HG02642 (cell line): ENCODE results near the gene ADAM19.

Source experiments
- ATAC-seq: cut with Tn5 transposase; IDR thresholded peaks from one replicate; pipeline ENCODE4 v1.9.1; 2021; ENCODE audit warnings: mild to moderate bottlenecking; ENCODE audit not compliant: unreplicated experiment, poor library complexity

Gene ADAM19

GRCh38 chr5:157546456-157547100, 29.0 kb downstream of the ADAM19 start:
- no peak for ATAC-seq

GRCh38 chr5:157545610-157546310, 29.8 kb downstream of the ADAM19 start:
- no peak for ATAC-seq

DNA sequence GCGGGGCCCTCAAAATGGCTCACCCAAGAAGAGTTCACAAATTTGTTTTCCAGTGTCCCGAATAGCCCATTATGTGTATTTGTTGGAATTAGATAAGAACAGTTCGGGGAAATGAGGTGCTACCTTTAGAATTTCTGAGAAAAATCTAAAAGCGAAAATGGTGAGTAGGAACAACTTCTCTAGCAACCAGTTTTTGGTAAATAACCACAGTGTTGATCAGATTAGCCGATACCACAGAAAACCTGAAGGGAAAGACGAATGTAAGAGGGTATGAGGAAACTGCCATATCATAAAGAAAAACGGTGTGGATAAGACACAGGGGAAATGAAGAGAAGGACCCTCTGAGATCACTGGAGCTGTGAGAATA, 31.0 kb downstream of the ADAM19 start:
- no peak for ATAC-seq

GRCh38 chr5:157543825-157544622, 31.6 kb downstream of the ADAM19 start:
- no peak for ATAC-seq

- no peak for ATAC-seq
Measured at GRCh38 chr5:157542282-157543000, 33.1 kb downstream of the ADAM19 start.

DNA sequence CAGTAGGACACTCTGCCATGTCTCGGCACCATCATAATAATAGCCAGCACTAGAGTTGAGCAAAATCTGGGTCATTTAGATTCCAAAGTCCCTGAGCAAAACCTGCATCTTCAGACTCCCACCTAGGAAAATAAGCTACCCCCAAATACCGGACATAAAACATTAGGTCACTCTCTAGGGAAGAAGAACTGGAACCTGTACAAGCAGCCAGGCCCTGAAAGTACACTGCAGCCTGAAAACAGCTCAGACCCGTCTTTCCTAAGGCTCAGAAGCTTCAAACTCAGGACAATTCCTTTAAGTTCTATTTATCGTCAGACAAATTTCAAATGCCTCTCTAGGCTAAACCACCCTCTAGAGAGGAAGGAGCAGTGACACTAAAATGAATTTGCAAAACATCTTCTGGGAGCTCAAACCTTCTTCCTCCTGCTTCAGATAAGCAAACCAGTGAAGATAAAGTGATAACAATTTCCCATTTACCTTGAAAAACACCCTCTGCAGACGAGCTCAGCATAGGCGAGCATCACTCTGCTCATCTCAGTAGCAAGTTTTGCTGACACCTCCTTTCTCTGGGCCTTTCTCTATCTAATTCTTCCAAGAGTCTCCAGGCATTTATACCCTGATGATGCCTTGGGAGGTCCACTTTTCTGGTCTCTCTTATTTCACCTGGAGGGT, 34.0 kb downstream of the ADAM19 start:
- no peak for ATAC-seq

DNA sequence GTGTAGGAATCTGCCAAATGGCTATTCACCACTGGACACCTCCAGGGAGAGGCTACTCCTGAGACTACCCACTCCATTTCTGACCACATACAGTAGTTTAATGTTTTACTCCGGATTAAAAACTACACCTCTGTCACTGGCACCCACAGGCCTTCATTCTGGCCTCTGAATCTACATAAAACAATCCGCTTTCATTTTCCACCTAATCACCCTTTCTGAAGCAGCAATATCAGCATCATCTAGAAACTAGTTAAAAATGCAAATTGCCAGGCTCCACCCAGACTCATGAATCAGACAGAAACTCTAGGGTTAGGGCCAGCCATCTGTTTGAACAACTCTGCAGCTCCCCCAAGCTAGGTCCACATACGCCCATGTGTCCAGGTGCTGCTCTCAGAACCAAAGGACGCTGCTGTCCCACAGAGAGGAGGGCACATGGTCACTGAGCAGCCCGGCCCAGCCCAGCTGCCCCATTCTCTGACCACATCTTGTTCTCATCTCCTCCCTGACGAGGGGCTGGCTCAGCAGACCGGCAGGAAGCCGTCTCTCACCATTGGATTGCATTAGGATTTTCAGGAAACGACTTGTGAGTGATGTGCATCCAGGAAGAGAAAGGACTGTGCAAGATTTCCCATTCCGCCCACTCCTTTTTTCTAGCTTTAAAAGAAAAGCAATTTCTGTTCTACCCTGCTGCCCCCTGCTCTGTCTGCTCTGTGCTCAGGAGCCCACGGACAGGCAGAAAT, 34.7 kb downstream of the ADAM19 start:
- ATAC-seq, result peak; percentile 97

DNA sequence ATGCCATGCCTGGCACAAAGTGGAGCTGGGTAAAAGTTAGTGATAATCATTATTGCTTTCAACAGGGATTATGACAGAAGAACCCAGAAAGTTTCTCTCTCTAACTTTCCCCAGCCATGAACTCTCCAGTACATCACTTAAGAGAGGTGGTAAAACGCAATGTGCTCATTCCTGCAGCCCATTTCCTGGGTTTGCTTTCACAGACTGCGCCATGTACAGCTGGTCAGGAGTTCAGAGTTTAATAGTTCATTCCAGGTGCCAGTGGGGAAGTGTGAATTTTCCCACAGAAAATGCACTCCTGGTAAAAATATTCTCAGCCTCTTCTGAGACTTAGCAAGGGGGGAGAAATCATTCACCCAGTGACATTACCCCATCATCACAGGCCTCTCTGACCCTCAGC, 35.5 kb downstream of the ADAM19 start:
- no peak for ATAC-seq

DNA sequence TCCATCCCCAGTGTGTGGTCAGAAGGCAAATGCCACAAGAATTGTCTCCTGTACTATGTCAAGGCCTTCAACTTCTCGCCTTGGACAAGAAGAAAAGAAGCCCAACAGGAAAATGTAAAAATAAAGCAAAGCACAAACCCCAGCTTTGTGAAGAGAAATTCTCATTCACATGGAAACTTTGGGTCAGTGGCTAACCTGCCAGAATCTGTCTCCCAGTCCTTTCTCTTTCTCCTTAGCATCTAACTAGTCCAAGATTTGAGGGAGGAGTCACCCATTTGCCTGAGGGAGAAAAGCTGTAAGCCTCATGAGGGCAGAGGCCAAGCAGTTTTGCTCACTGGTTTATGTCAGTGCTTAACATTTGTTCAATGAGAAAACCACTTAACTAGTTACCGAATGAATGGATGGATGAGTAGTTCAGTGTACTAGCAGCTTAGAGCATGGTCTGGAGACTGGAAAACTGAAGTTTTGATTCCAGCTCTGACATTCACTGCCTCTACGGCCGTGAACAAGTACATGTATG, 36.0 kb downstream of the ADAM19 start:
- no peak for ATAC-seq

- no peak for ATAC-seq
Measured at GRCh38 chr5:157538311-157538710, 37.3 kb downstream of the ADAM19 start.

DNA sequence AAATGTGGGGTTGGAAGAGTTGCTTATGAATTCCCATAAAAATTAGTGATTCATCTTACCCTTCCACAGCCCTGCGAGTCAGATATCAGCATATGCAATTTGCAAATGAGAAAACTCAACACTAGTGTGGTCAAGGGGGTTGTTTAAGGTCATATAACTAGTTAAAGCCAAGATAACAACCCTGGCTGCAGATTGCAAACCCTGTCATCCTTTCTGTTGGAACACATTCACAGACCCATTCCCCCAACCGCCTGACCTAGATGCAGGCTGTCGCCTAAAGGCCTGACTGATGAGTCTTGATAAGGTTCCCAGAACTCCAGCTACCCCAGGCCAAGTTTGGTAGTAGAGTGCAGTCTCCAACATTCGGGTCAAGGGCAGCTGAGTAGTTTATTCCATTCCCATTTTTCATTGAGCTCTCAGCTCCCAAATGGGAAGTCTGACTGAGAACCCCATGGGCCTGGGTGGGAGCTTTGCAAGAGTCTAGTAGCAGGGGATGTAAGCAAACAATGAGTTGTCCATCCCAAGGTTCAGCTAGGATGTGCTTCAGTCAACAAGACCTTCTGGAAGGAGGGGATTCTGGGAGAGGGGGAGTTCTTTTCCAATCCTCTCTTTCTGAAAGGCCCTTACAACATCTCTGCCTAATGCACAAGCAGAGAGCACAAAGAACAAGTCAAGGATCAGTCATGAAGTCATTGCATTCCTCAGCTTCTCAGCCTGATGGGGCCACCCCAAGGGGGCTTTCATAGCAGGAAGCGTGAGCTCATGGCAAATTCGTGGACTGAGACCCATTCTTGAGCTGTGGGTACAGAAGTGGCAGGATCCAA, 40.3 kb downstream of the ADAM19 start:
- ATAC-seq, result no peak

DNA sequence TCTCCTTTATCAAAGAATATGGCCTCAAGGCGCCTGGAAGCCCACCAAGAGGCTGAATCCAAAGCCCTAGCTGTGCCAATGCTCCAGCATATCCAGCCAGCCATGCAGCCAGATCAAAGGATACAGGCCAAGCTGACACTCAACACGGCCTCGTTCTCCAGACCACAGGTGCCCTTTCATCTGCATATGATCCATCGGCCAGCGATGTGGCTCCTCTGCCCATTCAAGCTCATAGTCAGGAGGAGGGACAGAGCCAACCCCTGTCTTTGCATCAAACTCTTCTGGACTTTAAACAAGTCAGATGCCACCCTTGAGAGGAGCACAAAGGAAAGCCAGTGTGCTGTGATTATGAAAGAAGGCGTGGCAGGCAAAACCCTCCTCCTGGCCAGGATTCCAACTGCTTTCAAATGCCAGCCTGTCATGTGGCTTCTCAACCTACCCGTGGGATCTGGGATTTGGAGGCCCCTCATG, 42.5 kb downstream of the ADAM19 start:
- no peak for ATAC-seq

DNA sequence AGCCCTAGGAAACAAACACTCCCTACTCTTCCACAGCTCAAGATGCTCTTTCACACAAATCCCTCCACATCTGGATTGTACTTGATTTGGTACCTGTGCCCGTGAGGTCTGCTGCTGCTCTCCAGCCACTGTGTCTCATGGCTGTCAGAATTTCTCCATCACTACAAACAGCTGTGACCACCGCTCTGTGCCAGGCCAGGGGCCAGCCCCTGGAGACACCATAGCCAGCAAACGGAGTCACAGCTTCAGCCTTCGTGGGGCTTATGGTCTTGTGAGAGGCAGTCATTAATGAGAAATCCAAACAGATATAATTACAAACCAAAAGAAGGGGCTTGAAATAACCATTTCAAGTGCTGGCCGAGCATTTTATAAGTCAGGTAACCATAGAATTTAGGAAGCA, 43.6 kb downstream of the ADAM19 start:
- no peak for ATAC-seq

GRCh38 chr5:157530226-157530972, 45.2 kb downstream of the ADAM19 start:
- ATAC-seq, result no peak

DNA sequence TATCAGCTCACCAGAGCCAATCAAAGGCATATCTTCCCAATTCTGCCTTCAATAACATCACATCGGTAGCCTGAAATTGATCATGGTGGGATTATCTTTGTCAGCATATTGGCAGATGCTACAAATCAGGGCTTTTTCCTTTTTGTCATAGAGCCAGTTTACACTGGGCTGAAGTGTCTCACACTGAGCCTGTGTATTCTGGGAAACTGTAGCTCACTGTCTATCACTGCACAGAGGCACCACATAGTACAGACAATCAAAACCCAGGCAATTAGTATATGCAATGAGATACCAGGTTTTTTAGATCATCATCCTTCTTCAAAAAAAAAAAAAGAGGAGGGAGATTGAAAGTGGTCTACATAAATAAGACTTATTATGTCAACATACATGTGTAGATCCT, 46.6 kb downstream of the ADAM19 start:
- ATAC-seq, result no peak

DNA sequence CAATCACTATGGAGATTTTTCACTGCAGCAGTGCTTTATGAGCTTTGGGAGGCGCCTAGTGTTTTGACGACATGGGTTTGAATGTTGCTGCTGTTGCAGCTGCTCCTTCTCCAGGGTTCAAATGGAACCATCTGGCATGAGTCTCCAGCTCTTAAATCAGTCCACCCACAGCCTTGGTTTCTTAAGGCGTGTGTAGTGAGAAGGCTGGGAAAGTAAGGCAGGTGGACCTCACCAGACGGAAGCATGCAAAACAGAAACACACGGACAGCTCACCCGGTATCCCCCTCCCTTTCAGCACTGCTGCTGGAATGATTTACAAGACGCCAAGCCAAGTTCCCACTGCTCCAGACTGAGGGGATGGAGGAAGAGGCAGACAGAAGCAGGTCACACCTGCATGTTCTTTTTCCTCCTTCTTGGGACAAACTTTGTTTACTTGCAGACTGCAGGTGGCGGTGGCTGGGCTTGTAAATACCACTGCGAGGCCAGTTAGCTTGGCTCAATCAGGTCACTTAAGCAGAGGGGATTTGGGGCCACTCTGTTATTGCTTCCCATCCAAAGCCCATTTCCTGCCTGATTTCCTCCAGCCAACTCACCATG, 47.4 kb downstream of the ADAM19 start:
- ATAC-seq, result no peak

DNA sequence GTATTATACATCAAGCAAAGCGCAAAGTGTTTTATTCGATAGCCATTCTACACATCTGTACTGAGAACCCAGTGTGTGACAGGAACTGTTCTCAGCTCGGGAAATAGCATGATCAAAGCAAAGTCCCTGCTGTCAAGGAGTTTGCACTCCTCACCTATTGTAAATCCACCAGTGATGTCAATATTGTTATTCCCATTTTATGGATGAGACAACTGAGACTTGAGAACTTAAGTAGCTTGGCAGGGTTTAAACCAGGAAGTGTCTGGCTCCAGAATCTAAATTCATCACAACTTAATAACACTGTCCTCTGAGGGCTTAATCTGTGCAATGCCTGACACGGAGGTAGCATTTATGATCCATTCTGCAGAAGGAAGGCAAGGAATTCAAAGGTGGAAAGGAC, 50.7 kb downstream of the ADAM19 start:
- no peak for ATAC-seq
